ENCODE data around the gene ATP1A2.

ATP1A2 gene

GRCh38 chr1:160103658-160104408 is 11.7 kb upstream of the ATP1A2 start:
- H3K4me1 ChIP-seq (ENCODE audit: low read length) = peaks cover 32% of the 10 kb centered on the region
- H3K27me3 ChIP-seq (ENCODE audit: low read depth, low read length) = no peaks in the 10 kb centered on the region
- no peaks in the 10 kb centered on the region for H3K79me2 ChIP-seq (ENCODE audit: low read length)
- H3K4me2 ChIP-seq (ENCODE audit: low read length) = no peak overlapping the region
- no peaks in the 10 kb centered on the region for H3K9me3 ChIP-seq (ENCODE audit: insufficient read depth, low read length)
- H3K4me3 ChIP-seq (ENCODE audit: low read length) = no peak overlapping the region
- no peak overlapping the region for H3K27ac ChIP-seq (ENCODE audit: low read length)
- no peaks in the 10 kb centered on the region for H4K20me1 ChIP-seq (ENCODE audit: insufficient read depth, low read length)
- H3K9ac ChIP-seq (ENCODE audit: low read length) = no peak overlapping the region
- no peak for TF ChIP-seq EZH2phosphoT487 (IDR thresholded peaks at IDR 0.05; ENCODE audit: low read depth)
- TF ChIP-seq CTCF (IDR thresholded peaks at IDR 0.05; ENCODE audit: low read depth, low read length) = no peak
- H3K36me3 ChIP-seq (replicated peaks; ENCODE audit: low read depth, low read length) = no peaks in the 10 kb centered on the region
- no peak overlapping the region for H2AFZ ChIP-seq (ENCODE audit: low read depth, low read length)

- no peak overlapping the region for H3K27ac ChIP-seq (ENCODE audit: low read length)
- H3K4me3 ChIP-seq (ENCODE audit: low read length) = no peak overlapping the region
- no peak overlapping the region for H3K4me2 ChIP-seq (ENCODE audit: low read length)
Observed at GRCh38 chr1:160104486-160104885, 11.1 kb upstream of the ATP1A2 start.

GRCh38 chr1:160105155-160105554 is 10.4 kb upstream of the ATP1A2 start:
- Histone ChIP-seq H3K9ac (ENCODE audit: low read length) (no peak overlapping the region), H3K4me2 (ENCODE audit: low read length) (no peak overlapping the region), H4K20me1 (ENCODE audit: insufficient read depth, low read length) (no peaks in the 10 kb centered on the region), H3K4me1 (ENCODE audit: low read length) (peaks cover 30% of the 10 kb centered on the region), H2AFZ (ENCODE audit: low read depth, low read length) (no peak overlapping the region), H3K4me3 (ENCODE audit: low read length) (no peak overlapping the region), H3K36me3 (replicated peaks; ENCODE audit: low read depth, low read length) (no peaks in the 10 kb centered on the region), H3K9me3 (ENCODE audit: insufficient read depth, low read length) (no peaks in the 10 kb centered on the region), H3K27me3 (ENCODE audit: low read depth, low read length) (peaks cover 2% of the 10 kb centered on the region; the same call in 1 of the 2 replicates), H3K27ac (ENCODE audit: low read length) (no peak overlapping the region), H3K79me2 (ENCODE audit: low read length) (no peaks in the 10 kb centered on the region)
- no peak for TF ChIP-seq CTCF (IDR thresholded peaks at IDR 0.05; ENCODE audit: low read depth, low read length)
- no peak for TF ChIP-seq EZH2phosphoT487 (IDR thresholded peaks at IDR 0.05; ENCODE audit: low read depth)

More at GRCh38 chr1:160104486-160104885, 11.1 kb upstream of the ATP1A2 start:
- peaks cover under 1% of the 10 kb centered on the region; the same call in 1 of the 2 replicates for H3K27me3 ChIP-seq (ENCODE audit: low read depth, low read length)
- H3K9me3 ChIP-seq (ENCODE audit: insufficient read depth, low read length) = no peaks in the 10 kb centered on the region
- H3K36me3 ChIP-seq (replicated peaks; ENCODE audit: low read depth, low read length) = no peaks in the 10 kb centered on the region
- H3K4me1 ChIP-seq (ENCODE audit: low read length) = peaks cover 32% of the 10 kb centered on the region
- H2AFZ ChIP-seq (ENCODE audit: low read depth, low read length) = no peak overlapping the region
- H4K20me1 ChIP-seq (ENCODE audit: insufficient read depth, low read length) = no peaks in the 10 kb centered on the region
- TF ChIP-seq CTCF (IDR thresholded peaks at IDR 0.05; ENCODE audit: low read depth, low read length) (no peak), EZH2phosphoT487 (IDR thresholded peaks at IDR 0.05; ENCODE audit: low read depth) (no peak)
- no peak overlapping the region for H3K9ac ChIP-seq (ENCODE audit: low read length)
- H3K79me2 ChIP-seq (ENCODE audit: low read length) = no peaks in the 10 kb centered on the region

GRCh38 chr1:160107512-160107911 is 8.0 kb upstream of the ATP1A2 start:
- Histone ChIP-seq H3K9ac (ENCODE audit: low read length) (no peak overlapping the region), H3K27me3 (ENCODE audit: low read depth, low read length) (peaks cover 2% of the 10 kb centered on the region; the same call in 1 of the 2 replicates), H3K36me3 (replicated peaks; ENCODE audit: low read depth, low read length) (no peaks in the 10 kb centered on the region), H3K4me2 (ENCODE audit: low read length) (no peak overlapping the region), H3K4me1 (ENCODE audit: low read length) (peaks cover 13% of the 10 kb centered on the region), H3K4me3 (ENCODE audit: low read length) (no peak overlapping the region), H3K9me3 (ENCODE audit: insufficient read depth, low read length) (no peaks in the 10 kb centered on the region), H3K79me2 (ENCODE audit: low read length) (no peaks in the 10 kb centered on the region), H3K27ac (ENCODE audit: low read length) (no peak overlapping the region), H2AFZ (ENCODE audit: low read depth, low read length) (no peak overlapping the region), H4K20me1 (ENCODE audit: insufficient read depth, low read length) (no peaks in the 10 kb centered on the region)
- TF ChIP-seq EZH2phosphoT487 (IDR thresholded peaks at IDR 0.05; ENCODE audit: low read depth) = no peak
- no peak for TF ChIP-seq CTCF (IDR thresholded peaks at IDR 0.05; ENCODE audit: low read depth, low read length)

Measured in OCI-LY3 (cell line).